SJCRH30 (cell line): ENCODE measurements around the gene TBC1D22A. TPM values are rescaled to one million over a fixed set of nuclear protein-coding genes. Genes with fewer than 3 reads are reported as not detected.
"Not testable (repeated sequence)": the region's sequence is repeated elsewhere in the genome, so short reads cannot be mapped to it uniquely, and the experiment has no call there.

Experiments
- DNase-seq, 2 experiments: peaks; one replicate each; pipeline ENCODE4 v3.0.0-alpha.2; 2015 to 2020
- H3K27ac ChIP-seq: fragments of 250-450 bp; sonication (Bioruptor Pico); 2 replicates; pipeline ENCODE4 v1.5.1; 2020; ENCODE audit warnings: mild to moderate bottlenecking, moderate library complexity
- H3K27me3 ChIP-seq: fragments of 250-450 bp; sonication (Bioruptor Pico); 2 replicates; pipeline ENCODE4 v1.5.1; 2020; ENCODE audit warnings: mild to moderate bottlenecking, moderate library complexity
- H3K36me3 ChIP-seq: fragments of 250-450 bp; sonication (Bioruptor Pico); 2 replicates; pipeline ENCODE4 v1.5.1; 2020; ENCODE audit warnings: mild to moderate bottlenecking, moderate library complexity
- H3K4me1 ChIP-seq: fragments of 250-450 bp; sonication (Bioruptor Pico); 2 replicates; pipeline ENCODE4 v1.5.1; 2020; ENCODE audit warnings: mild to moderate bottlenecking, moderate library complexity
- H3K4me3 ChIP-seq: fragments of 250-450 bp; sonication (Bioruptor Pico); 2 replicates; pipeline ENCODE4 v1.5.1; 2020; ENCODE audit warnings: mild to moderate bottlenecking, moderate library complexity
- H3K9me3 ChIP-seq: fragments of 250-450 bp; sonication (Bioruptor Pico); replicated peaks from 2 replicates; pipeline ENCODE4 v1.5.1; 2020; ENCODE audit warnings: mild to moderate bottlenecking, moderate library complexity
- total RNA-seq: library from RNA; depleted of rRNA; stranded (reverse); fragments of >200 nt; shearing (Covaris generic); gene quantifications from 2 replicates; pipeline ENCODE4 v1.2.3, GENCODE V29; 2014

Gene TBC1D22A
- total RNA-seq, 1 experiment from 2014 or later = 8.9 TPM

DNA sequence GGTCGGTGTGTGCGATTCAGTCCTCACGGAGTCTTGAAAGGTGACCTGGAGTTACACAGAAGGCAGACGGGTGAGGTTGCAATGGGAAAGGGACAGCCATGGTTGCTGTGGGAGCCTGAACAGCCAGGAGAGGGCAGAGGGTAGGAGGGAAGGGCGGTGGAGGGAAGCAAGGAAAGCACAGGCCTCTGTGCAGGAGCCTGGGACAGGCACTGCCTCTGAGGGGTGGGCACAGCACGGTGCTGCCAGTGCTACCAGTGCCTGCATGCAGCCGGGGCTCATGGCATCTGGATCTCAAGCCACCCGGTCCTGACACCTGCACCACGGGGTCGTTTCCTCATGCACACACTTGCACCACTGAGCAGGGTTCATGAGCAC, 401.0 kb downstream of the TBC1D22A start:
- H3K27ac ChIP-seq = no peak overlapping the region
- no peaks in the 10 kb centered on the region for H3K27me3 ChIP-seq
- H3K4me3 ChIP-seq = no peak overlapping the region
- DNase-seq = no peak
- H3K9me3 ChIP-seq = no peaks in the 10 kb centered on the region
- peaks cover 9% of the 10 kb centered on the region for H3K4me1 ChIP-seq
- H3K36me3 ChIP-seq = no peaks in the 10 kb centered on the region

DNA sequence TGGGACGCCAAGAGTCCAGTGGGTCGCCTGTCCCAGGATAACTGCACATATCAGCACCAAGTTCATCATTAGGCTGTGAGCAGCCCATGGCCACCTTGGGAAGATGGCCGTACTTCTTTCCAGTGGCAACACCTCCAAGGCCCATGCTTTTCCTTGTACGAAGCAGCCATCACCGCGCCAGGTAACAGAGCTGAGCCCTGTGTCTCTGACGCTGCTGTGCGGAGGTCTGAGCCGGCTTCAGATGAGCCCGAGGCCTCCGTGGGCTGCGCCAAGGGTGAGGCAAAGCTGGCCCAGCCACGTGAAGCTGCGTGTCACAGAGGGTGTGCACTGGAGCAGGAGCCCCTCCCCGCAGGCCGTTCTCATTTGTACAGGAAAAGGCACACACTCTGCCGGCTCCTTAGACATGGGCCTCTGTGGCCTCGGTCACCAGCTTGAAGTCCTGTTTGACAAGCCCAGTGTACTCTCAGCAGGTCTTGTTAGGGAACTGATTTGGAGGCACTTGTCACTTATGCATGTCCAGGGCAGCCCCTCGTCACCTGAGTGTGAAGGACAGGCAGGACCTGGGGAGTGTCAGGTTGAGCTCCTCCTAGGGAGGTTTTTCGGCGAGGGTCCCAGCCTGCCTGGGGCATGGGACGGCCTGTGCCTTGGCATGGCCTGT, 401.5 kb downstream of the TBC1D22A start:
- Histone ChIP-seq H3K27me3 (no peaks in the 10 kb centered on the region), H3K36me3 (no peaks in the 10 kb centered on the region), H3K9me3 (no peaks in the 10 kb centered on the region), H3K4me3 (no peak overlapping the region), H3K4me1 (peaks cover 9% of the 10 kb centered on the region), H3K27ac (no peak overlapping the region)
- no peak for DNase-seq

DNA sequence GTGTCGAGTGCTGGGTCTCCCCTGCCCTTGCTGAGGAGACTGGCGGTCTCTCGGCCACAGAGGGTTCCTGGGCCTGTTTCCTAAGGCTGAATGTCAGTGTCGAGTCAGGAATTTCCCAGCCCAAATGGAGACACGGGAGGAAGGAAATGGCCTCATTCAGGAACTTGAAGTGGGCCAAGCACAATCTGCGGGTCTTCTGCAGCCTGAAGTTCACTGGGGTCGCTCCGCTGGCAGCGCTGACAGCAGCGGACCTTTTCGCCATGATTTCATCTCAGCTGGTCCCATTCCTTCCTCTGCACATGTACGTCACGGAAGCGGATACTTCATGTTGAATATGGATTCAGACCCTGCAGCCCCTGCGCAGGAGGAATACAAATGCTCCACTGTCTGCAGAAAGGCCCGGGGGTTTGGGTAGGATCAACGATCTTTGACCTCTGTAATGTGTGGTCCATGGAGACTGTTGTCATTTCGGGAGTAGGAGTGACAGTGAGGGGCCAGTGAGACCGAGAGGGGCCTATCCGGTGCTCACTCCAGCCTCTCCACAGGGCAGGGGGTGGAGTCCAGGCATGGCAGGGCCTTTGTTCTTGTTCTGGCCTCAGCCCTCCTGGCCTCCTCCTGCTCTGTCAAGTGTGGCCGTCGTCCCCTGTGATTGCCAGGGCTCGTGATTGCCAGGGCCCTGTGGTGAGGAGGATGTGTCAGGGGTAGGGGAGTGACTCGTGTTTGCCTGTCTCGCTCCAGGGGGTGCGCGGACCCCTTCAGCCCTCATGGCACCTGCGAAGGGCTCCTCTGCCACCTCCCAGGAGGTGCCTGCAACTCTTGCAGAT, 402.3 kb downstream of the TBC1D22A start:
- no peak for DNase-seq
- no peaks in the 10 kb centered on the region for H3K36me3 ChIP-seq
- H3K4me3 ChIP-seq = no peak overlapping the region
- no peak overlapping the region for H3K27ac ChIP-seq
- no peaks in the 10 kb centered on the region for H3K27me3 ChIP-seq
- H3K4me1 ChIP-seq = peaks cover 9% of the 10 kb centered on the region
- H3K9me3 ChIP-seq = no peaks in the 10 kb centered on the region

DNA sequence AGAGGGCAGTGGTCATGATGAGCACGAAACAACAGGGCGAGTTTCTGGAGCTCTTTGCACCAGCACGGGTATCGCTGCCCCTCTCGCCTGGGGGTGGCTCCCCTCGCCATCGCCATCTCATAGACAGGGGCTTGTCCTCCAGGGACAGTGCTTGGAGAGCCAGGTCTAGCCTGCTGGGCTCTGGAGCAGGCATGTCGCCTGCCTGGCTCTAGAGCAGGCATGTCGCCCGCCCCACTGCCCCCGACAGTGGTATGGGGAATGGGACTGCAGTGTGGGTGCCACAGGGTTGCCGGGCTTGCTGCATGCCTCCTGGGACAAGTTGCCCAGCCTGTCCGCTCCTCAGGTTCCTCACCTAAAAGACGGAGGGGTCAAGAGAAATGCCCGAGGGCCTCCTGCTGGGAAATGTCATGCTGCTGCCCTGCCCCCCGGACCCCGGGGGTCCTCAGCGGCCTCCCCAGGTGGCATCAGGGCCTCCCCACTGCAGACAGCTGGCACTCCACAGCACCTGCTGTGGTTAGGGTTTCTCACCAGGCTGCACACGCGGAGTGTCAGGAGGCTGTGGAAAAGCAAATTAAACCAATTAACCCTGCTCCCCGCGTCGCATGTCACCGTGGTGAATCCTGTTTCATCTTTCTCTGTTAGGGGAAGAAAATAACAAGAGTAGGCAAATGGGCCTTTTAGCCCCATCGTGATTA, 403.0 kb downstream of the TBC1D22A start:
- Histone ChIP-seq H3K27ac (no peak overlapping the region), H3K27me3 (no peaks in the 10 kb centered on the region), H3K4me1 (peaks cover 9% of the 10 kb centered on the region), H3K4me3 (no peak overlapping the region), H3K9me3 (no peaks in the 10 kb centered on the region), H3K36me3 (no peaks in the 10 kb centered on the region)
- no peak for DNase-seq

DNA sequence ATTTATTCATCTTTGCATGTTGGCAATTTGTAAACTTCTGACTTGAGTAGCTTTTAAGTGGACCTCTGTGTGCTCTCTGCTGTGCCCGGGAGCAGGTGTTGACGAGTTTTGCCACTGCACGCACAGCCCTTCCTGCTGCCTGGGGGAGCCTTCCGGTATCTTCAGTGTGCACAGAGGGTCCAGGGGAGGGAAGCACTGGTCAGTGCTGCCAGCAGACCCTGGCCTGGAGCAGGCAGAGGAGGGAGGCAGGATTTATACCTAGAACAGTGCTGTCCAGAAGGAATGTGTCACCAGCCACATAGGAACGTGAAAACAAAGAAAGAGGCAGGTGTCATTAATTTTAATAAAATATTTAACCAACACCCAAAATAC, 403.6 kb downstream of the TBC1D22A start:
- Histone ChIP-seq H3K27me3 (no peaks in the 10 kb centered on the region), H3K4me3 (no peak overlapping the region), H3K9me3 (no peaks in the 10 kb centered on the region), H3K27ac (no peak overlapping the region), H3K4me1 (peaks cover 9% of the 10 kb centered on the region), H3K36me3 (no peaks in the 10 kb centered on the region)
- DNase-seq = no peak

DNA sequence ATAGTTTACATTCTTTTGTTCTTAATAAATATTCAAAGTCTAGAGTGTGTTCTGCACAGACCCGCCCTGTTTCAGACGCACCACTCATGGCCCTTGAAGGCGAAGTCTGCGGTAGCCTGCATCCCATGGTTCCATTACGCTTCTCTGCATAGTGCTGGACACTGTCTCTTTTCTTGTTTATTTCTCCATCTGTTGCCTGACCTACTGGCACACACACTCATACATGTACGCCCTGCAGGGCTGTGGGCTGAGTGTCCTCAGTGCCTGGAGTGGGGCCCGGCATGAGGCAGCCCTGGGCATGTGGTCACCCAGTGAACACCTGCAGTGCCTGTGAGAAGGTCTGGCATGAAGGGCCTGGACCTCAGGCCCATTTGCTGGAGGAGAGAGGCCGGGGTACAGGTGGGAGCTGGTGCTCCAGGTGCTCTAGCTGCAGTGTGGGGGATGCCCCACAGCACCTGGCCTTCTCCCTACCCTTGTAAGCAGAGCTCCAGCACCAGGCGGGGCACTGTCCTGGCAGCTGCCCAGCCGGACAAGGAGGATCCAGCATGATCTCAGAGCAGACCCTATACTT, 404.1 kb downstream of the TBC1D22A start:
- H3K27ac ChIP-seq = no peak overlapping the region
- peaks cover 4% of the 10 kb centered on the region for H3K4me1 ChIP-seq
- no peaks in the 10 kb centered on the region for H3K9me3 ChIP-seq
- H3K36me3 ChIP-seq = no peaks in the 10 kb centered on the region
- no peak for DNase-seq
- no peak overlapping the region for H3K4me3 ChIP-seq
- H3K27me3 ChIP-seq = no peaks in the 10 kb centered on the region

DNA sequence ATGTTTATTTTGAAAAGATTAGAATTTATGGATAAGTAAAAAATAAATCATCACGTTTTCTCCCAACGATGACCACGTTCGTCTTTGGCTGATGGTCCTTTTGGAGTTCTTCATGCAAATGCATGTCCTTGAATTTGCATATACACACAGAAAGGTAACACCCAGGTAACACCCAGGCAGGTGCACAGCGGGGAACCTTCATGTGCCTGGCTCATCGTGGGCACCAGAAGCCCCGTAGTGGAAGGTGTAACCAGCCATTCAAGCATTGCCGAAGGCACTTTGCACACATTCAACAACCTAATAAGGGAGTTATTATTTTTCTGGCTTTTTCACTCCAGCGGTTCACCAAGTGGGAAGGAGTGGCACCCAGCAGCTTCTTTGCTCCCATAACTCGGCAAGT, 404.6 kb downstream of the TBC1D22A start:
- no peak for DNase-seq
- Histone ChIP-seq H3K4me3 (no peak overlapping the region), H3K27ac (no peak overlapping the region), H3K27me3 (no peaks in the 10 kb centered on the region), H3K9me3 (no peaks in the 10 kb centered on the region), H3K4me1 (no peaks in the 10 kb centered on the region), H3K36me3 (no peaks in the 10 kb centered on the region)

DNA sequence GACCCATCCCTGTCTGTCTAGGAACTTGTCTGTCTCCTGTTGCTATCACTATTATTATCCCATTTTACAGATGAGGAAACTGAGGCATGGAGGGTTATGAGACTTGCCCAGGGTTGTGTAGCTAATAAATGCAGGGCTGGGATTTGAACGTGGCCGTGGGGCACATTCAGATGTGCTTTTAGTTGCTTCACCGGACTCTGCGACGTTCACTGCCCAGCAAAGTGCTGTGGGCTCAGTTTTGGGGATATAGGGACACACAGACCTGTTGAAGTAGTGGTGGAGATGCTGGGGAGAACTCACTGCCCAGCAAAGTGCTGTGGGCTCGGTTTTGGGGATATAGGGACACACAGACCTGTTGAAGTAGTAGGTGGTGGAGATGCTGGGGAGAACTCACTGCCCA, 405.5 kb downstream of the TBC1D22A start:
- H3K4me1 ChIP-seq, DNase-seq, H3K4me3 ChIP-seq, H3K27ac ChIP-seq, H3K27me3 ChIP-seq, H3K36me3 ChIP-seq, H3K9me3 ChIP-seq: not testable (repeated sequence)

DNA sequence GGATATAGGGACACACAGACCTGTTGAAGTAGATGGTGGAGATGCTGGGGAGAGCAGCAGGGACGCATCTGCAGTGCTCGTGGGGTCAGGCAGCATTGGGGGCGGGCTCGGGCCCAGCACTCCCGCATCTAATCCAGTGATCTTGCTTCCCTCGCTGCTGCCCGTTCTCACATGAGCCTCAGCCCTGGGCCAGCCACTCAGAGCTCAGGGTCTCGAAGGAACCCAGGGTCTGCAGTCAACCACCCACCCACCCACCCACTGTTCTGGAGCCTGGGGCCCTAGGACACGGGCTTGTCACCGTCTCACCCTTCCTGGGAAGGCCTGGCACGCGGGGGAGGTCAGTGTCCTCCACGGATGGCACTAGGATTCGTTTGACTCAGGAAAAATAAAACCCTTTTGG, 406.0 kb downstream of the TBC1D22A start:
- no peak overlapping the region for H3K27ac ChIP-seq
- DNase-seq = no peak

DNA sequence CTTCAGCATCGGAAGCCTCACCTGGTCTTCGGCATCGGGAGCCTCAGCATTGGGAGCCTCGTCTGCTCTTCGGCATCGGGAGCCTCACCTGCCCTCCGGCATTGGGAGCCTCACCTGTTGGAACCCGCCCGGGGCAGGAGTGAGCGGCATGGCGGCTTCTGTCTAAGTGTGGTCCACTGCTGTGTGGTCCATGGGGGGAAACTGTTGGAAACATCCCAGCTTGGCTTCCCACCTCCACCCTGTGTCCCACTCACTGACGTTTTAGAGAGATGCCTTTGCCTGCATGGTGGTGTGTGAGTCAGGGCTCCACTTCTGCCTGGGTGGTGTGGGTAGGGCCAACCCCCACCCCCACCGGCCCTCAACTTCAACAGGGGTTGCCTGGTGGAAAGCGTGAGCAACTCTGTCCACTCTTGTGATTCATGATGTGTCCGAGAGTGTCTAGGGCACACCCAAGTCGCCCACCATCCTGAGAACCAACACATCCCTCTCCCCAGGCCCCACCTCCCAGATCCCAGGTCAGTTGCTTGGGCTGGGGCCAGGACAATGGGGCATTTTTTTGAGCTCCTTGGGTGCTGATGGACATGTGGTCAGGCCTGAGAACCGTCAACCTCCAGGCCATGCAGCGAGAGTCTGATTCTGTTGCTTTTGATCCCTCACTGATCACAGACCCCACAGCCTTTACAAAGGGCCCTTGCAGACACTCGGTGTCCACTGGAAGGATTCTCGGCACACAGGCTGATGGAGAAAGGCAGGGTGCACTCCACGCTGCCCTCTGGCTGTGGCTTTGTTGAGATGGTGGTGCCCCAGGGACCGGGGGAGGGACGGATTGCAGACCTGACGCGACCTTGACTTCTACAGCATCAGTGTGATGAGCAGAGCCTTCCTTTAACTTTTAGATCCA, 406.7 kb downstream of the TBC1D22A start:
- no peaks in the 10 kb centered on the region for H3K9me3 ChIP-seq
- H3K27ac ChIP-seq = no peak overlapping the region
- no peak for DNase-seq
- no peaks in the 10 kb centered on the region for H3K4me1 ChIP-seq
- no peaks in the 10 kb centered on the region for H3K36me3 ChIP-seq
- H3K27me3 ChIP-seq = no peaks in the 10 kb centered on the region
- H3K4me3 ChIP-seq = no peak overlapping the region

More for the DNA sequence above, 406.0 kb downstream of the TBC1D22A start:
- Histone ChIP-seq H3K36me3 (no peaks in the 10 kb centered on the region), H3K9me3 (no peaks in the 10 kb centered on the region), H3K4me3 (no peak overlapping the region), H3K4me1 (no peaks in the 10 kb centered on the region), H3K27me3 (no peaks in the 10 kb centered on the region)

DNA sequence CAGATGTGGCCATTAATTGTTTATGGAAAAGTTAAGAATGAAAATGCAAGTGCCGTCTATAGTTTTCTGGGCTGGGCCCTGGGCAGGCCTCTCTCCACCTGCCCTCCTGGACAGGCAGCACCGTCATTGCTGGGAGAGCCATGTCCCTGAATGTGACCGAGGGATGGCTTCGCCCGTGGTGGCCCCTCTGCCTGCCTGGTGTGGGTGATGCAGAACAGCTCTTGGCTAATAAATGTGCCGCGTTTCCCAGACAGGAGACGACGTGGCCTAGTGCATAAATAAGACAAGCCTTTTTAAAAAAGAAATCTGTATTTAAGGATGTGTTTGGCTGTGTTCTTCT, 407.3 kb downstream of the TBC1D22A start:
- Histone ChIP-seq H3K9me3 (no peaks in the 10 kb centered on the region), H3K4me3 (no peak overlapping the region), H3K27ac (no peak overlapping the region), H3K36me3 (no peaks in the 10 kb centered on the region), H3K27me3 (no peaks in the 10 kb centered on the region), H3K4me1 (no peaks in the 10 kb centered on the region)
- no peak for DNase-seq

DNA sequence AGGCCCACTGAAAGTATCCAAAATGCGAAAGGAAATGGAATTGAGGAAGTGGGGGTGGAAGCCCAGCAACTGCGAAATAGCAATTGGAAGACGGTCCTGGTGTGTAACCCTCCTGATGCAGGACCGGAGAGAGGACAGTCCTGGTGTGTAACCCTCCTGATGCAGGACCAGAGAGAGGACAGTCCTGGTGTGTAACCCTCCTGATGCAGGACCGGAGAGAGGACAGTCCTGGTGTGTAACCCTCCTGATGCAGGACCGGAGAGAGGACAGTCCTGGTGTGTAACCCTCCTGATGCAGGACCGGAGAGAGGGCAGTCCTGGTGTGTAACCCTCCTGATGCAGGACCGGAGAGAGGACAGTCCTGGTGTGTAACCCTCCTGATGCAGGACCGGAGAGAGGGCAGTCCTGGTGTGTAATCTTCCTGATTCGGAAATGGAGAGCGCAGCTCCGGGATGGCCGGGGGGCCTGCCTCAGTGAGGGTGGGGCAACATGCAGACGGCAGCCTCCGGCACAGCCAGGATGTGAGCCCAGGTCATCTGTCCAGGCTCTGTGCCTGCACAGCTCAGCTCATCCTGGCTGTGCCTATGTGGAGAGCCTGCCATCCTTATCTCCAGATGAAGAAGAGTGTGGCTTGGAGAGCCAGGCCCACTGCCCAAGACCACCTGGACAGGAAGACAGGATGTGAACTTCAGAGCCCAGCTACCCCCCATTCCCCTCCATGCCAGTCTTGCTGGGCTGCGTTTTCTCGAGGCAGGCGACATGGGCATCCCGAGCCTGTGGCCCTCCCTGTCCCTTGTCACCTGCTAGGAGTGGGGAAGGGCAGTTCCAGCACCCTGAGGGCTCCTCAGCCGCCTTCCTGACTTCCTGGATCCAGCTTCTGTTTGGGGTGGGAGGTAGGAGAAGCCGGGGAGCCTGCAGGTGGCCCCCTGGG, 408.3 kb downstream of the TBC1D22A start:
- H3K4me1 ChIP-seq, H3K27me3 ChIP-seq, H3K27ac ChIP-seq, DNase-seq, H3K36me3 ChIP-seq, H3K4me3 ChIP-seq, H3K9me3 ChIP-seq: not testable (repeated sequence)

DNA sequence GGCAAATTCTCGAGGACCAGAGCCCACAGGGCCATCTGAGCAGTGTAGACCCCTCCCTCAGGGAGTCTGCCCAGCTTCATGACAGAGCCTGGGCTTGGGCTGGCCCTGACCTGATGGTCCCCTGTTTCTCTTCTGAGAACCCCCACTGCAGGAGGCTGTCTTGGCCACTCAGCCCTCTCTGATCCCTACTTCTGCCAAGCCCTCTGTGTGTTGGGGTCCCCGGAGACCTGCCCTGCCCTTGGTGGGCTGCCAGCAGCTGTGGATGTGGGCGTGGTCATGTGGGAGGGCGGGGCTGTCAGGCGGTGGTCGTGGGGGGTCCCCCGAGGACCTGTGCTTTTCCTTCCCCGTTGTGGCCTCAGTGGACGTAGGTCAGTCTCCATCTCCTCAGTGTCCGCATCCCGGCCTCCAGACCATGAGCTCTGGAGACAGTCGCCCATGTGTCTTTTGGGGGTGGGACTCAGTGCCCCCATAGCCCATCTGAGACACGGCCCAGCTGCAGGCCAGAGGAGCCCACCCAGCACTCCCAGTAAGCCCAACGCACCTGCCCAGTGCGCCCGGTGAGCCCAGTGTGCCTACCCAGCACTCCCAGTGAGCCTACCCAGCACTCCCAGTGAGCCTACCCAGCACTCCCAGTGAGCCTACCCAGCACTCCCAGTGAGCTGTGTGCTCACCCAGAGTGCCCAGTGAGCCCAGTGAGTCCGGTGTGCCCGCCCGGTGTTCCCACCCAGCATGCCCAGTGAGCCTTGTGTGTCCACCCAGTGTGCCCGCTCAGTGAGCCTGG, 409.2 kb downstream of the TBC1D22A start:
- no peaks in the 10 kb centered on the region for H3K36me3 ChIP-seq
- DNase-seq = no peak
- H3K4me1 ChIP-seq = no peaks in the 10 kb centered on the region
- H3K27me3 ChIP-seq = no peaks in the 10 kb centered on the region
- H3K9me3 ChIP-seq = no peaks in the 10 kb centered on the region
- no peak overlapping the region for H3K27ac ChIP-seq
- H3K4me3 ChIP-seq = no peak overlapping the region
